Liver (tissue), 3 donors: ENCODE results near the gene TRAF3IP3.

Source experiments
- CTCF ChIP-seq: fragments of 150-350 bp; IDR thresholded peaks from 2 replicates; pipeline ENCODE4 v1.5.1; 2017; ENCODE audit warnings: improper control_type of control experiment, low read depth, low read length; ENCODE audit not compliant: missing input control
- FOXA1 ChIP-seq: IDR thresholded peaks from 2 replicates; pipeline ENCODE4 v1.6.1; 2016; ENCODE audit warnings: antibody characterized with exemption
- JUND ChIP-seq, 2 donors: IDR thresholded peaks; 2 replicates each; pipeline ENCODE4 v1.6.1; 2016; ENCODE audit warnings: antibody characterized with exemption in 2 of 2
- MAX ChIP-seq: IDR thresholded peaks from 2 replicates; pipeline ENCODE4 v1.6.1; 2016; ENCODE audit warnings: antibody characterized with exemption
- RAD21 ChIP-seq, 2 donors: IDR thresholded peaks; 2 replicates each; pipeline ENCODE4 v1.6.1; 2016; ENCODE audit warnings: antibody characterized with exemption in 2 of 2, mild to moderate bottlenecking in 2 of 2
- REST ChIP-seq: IDR thresholded peaks from 2 replicates; pipeline ENCODE4 v1.6.1; 2016; ENCODE audit warnings: antibody characterized with exemption, mild to moderate bottlenecking
- RXRA ChIP-seq, 2 donors: IDR thresholded peaks; 2 replicates each; pipeline ENCODE4 v1.6.1; 2017 to 2018; ENCODE audit warnings: antibody characterized with exemption in 2 of 2, mild to moderate bottlenecking in 1 of 2
- YY1 ChIP-seq: IDR thresholded peaks from 2 replicates; pipeline ENCODE4 v1.6.1; 2016; ENCODE audit warnings: antibody characterized with exemption, mild to moderate bottlenecking
- donor health status: healthy.
- donor health status: healthy.

GRCh38 chr1:209822706-209823105, 66.9 kb downstream of the TRAF3IP3 start:
- TF ChIP-seq JUND (IDR thresholded peaks at IDR 0.05) (no peak), CTCF (no peak), REST (no peak), YY1 (no peak), RAD21 (IDR thresholded peaks at IDR 0.05) (no peak), RXRA (IDR thresholded peaks at IDR 0.05) (no peak), FOXA1 (no peak), MAX (no peak)
